ENCODE measurements around the gene ADCY2.
A peak's percentile ranks its signal among the peaks of the same experiment; 100 is the strongest.

Gene ADCY2

GRCh38 chr5:7667216-7667767 lies 271.4 kb downstream of the ADCY2 start:
- DNase-seq (ENCODE audit: low spot score) = no peak

- no peak for DNase-seq (ENCODE audit: low spot score)
Measured at GRCh38 chr5:7668161-7668560, 272.2 kb downstream of the ADCY2 start.

GRCh38 chr5:7668627-7669026 lies 272.7 kb downstream of the ADCY2 start:
- no peak for DNase-seq (ENCODE audit: low spot score)

GRCh38 chr5:7671381-7671993 lies 275.5 kb downstream of the ADCY2 start:
- DNase-seq (ENCODE audit: low spot score) = no peak

GRCh38 chr5:7673658-7674057 lies 277.7 kb downstream of the ADCY2 start:
- no peak for DNase-seq (ENCODE audit: low spot score)

GRCh38 chr5:7676455-7676854 lies 280.5 kb downstream of the ADCY2 start:
- no peak for DNase-seq (ENCODE audit: low spot score)

GRCh38 chr5:7678030-7678429 lies 282.1 kb downstream of the ADCY2 start:
- DNase-seq (ENCODE audit: low spot score) = no peak

GRCh38 chr5:7679663-7680062 lies 283.7 kb downstream of the ADCY2 start:
- no peak for DNase-seq (ENCODE audit: low spot score)

GRCh38 chr5:7680260-7680659 lies 284.3 kb downstream of the ADCY2 start:
- no peak for DNase-seq (ENCODE audit: low spot score)

GRCh38 chr5:7682379-7682778 lies 286.4 kb downstream of the ADCY2 start:
- no peak for DNase-seq (ENCODE audit: low spot score)

GRCh38 chr5:7683753-7684152 lies 287.8 kb downstream of the ADCY2 start:
- no peak for DNase-seq (ENCODE audit: low spot score)

GRCh38 chr5:7684826-7685225 lies 288.9 kb downstream of the ADCY2 start:
- no peak for DNase-seq (ENCODE audit: low spot score)

GRCh38 chr5:7686794-7687193 lies 290.9 kb downstream of the ADCY2 start:
- DNase-seq (ENCODE audit: low spot score) = peak; percentile 35

- peak; percentile 23 for DNase-seq (ENCODE audit: low spot score)
Measured at GRCh38 chr5:7690557-7690956, 294.6 kb downstream of the ADCY2 start.

- peak; percentile 31 for DNase-seq (ENCODE audit: low spot score)
Measured at GRCh38 chr5:7705261-7705660, 309.3 kb downstream of the ADCY2 start.

GRCh38 chr5:7705736-7706135 lies 309.8 kb downstream of the ADCY2 start:
- no peak for DNase-seq (ENCODE audit: low spot score)

- no peak for DNase-seq (ENCODE audit: low spot score)
Measured at GRCh38 chr5:7706256-7706655, 310.3 kb downstream of the ADCY2 start.

GRCh38 chr5:7714119-7714518 lies 318.2 kb downstream of the ADCY2 start:
- DNase-seq (ENCODE audit: low spot score) = no peak

GRCh38 chr5:7714697-7715096 lies 318.8 kb downstream of the ADCY2 start:
- DNase-seq (ENCODE audit: low spot score) = no peak

GRCh38 chr5:7717691-7718090 lies 321.8 kb downstream of the ADCY2 start:
- DNase-seq (ENCODE audit: low spot score) = no peak

- no peak for DNase-seq (ENCODE audit: low spot score)
Measured at GRCh38 chr5:7728076-7728475, 332.1 kb downstream of the ADCY2 start.

- DNase-seq (ENCODE audit: low spot score) = no peak
Measured at GRCh38 chr5:7741415-7742065, 345.6 kb downstream of the ADCY2 start.

- DNase-seq (ENCODE audit: low spot score) = no peak
Measured at GRCh38 chr5:7742241-7742656, 346.3 kb downstream of the ADCY2 start.
